ENCODE results near the gene C16orf92.

C16orf92 gene, protein sequence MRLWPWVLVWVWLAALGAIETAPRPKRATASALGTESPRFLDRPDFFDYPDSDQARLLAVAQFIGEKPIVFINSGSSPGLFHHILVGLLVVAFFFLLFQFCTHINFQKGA
- long read RNA-seq, result 0 reads

GRCh38 chr16:30022887-30023286, at the start of gene C16orf92:
Gene C16orf92, plus strand, starts transcription at chr16:30023198. Its CDS starts 143 bp downstream, at chr16:30023341.
- DNase-seq (ENCODE audit: low read depth in 1 of 2, low spot score in 1 of 2), result no peak
- TF ChIP-seq GABPA (IDR thresholded peaks at IDR 0.05; ENCODE audit: low read depth) (no peak), SPI1 (IDR thresholded peaks at IDR 0.05; ENCODE audit: borderline replicate concordance, low read depth) (no peak), CTCF (IDR thresholded peaks at IDR 0.05; ENCODE audit: insufficient read depth, low read length) (no peak), POLR2AphosphoS5 (IDR thresholded peaks at IDR 0.05; ENCODE audit: low read depth) (no peak)
- TF ChIP-seq, protein P1, sequence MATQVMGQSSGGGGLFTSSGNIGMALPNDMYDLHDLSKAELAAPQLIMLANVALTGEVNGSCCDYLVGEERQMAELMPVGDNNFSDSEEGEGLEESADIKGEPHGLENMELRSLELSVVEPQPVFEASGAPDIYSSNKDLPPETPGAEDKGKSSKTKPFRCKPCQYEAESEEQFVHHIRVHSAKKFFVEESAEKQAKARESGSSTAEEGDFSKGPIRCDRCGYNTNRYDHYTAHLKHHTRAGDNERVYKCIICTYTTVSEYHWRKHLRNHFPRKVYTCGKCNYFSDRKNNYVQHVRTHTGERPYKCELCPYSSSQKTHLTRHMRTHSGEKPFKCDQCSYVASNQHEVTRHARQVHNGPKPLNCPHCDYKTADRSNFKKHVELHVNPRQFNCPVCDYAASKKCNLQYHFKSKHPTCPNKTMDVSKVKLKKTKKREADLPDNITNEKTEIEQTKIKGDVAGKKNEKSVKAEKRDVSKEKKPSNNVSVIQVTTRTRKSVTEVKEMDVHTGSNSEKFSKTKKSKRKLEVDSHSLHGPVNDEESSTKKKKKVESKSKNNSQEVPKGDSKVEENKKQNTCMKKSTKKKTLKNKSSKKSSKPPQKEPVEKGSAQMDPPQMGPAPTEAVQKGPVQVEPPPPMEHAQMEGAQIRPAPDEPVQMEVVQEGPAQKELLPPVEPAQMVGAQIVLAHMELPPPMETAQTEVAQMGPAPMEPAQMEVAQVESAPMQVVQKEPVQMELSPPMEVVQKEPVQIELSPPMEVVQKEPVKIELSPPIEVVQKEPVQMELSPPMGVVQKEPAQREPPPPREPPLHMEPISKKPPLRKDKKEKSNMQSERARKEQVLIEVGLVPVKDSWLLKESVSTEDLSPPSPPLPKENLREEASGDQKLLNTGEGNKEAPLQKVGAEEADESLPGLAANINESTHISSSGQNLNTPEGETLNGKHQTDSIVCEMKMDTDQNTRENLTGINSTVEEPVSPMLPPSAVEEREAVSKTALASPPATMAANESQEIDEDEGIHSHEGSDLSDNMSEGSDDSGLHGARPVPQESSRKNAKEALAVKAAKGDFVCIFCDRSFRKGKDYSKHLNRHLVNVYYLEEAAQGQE (IDR thresholded peaks at IDR 0.05; ENCODE audit: insufficient replicate concordance, low read depth), result no peak
- Histone ChIP-seq H3K27me3 (ENCODE audit: insufficient read depth, poor library complexity, severe bottlenecking) (peaks cover 31% of the 10 kb centered on the region), H3K4me3 (replicated peaks; ENCODE audit: insufficient read depth, low read length) (no peak within 1 kb of the TSS), H3K27ac (replicated peaks) (no peak within 1 kb of the TSS)

- TF ChIP-seq POLR2AphosphoS5 (IDR thresholded peaks at IDR 0.05; ENCODE audit: low read depth) (peak; percentile 70; the same call in 1 of the 2 replicates), SPI1 (IDR thresholded peaks at IDR 0.05; ENCODE audit: borderline replicate concordance, low read depth) (no peak)
- peak; percentile 98 for DNase-seq (ENCODE audit: low read depth in 1 of 2, low spot score in 1 of 2)
- H3K27ac ChIP-seq (replicated peaks), result peak within 1 kb of the TSS; percentile 72
- peak within 1 kb of the TSS; percentile 85 for H3K4me3 ChIP-seq (replicated peaks; ENCODE audit: insufficient read depth, low read length)
- H3K27me3 ChIP-seq (ENCODE audit: insufficient read depth, poor library complexity, severe bottlenecking), result no peaks in the 10 kb centered on the region
Measured at GRCh38 chr16:29973384-29974246, 49.4 kb upstream of the C16orf92 start, which contains the start of gene TAOK2. Gene TAOK2, plus strand, starts transcription at chr16:29973868. Its CDS starts 3,905 bp downstream, at chr16:29977773.

DNA sequence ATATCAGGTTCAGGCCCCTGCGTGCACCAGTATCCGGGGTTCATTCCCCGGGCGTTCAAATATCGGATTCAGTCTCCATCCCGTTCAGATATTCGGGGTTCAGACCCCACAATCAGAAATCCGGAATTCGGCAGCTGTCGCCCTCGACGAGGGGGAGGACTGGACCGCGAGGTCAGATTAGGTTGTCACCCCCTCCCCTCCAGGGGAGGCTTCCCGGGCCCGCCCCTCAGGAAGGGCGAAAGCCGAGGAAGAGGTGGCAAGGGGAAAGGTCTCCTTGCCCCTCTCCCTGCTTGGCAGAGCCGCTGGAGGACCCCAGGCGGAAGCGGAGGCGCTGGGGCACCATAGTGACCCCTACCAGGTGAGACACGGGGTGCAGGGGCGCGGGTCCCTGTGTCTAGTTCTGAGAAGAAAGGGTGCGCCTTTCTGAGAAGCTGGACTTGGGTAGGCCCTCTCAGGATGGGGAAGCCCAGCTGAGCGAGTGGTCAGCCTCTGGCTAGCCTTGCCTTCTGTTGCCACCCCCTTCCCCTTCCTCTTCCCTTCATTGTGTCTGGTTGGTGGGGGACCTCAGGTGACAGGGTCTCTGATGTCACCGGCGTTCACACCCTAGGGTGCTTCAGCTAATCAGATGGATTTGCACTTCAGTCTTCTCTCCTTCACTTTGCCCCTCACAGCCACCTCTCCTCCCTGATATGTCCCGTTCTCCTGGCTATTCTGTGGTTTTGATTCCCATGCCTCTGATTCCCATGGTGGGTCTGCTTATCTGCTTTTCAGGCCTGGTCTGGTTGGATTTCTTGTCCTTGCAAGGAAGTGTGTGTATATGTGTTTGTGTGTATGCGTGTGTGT, 48.5 kb upstream of the C16orf92 start:
- no peaks in the 10 kb centered on the region for H3K27me3 ChIP-seq (ENCODE audit: insufficient read depth, poor library complexity, severe bottlenecking)
- H3K27ac ChIP-seq (replicated peaks), result peak overlapping the region; percentile 72
- peak; percentile 43 to 66 for DNase-seq (ENCODE audit: low read depth in 1 of 2, low spot score in 1 of 2)
- peak overlapping the region; percentile 85 for H3K4me3 ChIP-seq (replicated peaks; ENCODE audit: insufficient read depth, low read length)
- no peak for TF ChIP-seq POLR2AphosphoS5 (IDR thresholded peaks at IDR 0.05; ENCODE audit: low read depth)
- TF ChIP-seq, protein P1 (IDR thresholded peaks at IDR 0.05; ENCODE audit: insufficient replicate concordance, low read depth), result no peak
- TF ChIP-seq SPI1 (IDR thresholded peaks at IDR 0.05; ENCODE audit: borderline replicate concordance, low read depth), result no peak; the same call in 1 of the 2 replicates
- TF ChIP-seq GABPA (IDR thresholded peaks at IDR 0.05; ENCODE audit: low read depth), result no peak
- TF ChIP-seq CTCF (IDR thresholded peaks at IDR 0.05; ENCODE audit: insufficient read depth, low read length), result no peak

All from HL-60 (cell line).